Right lung (tissue), 5 donors: ENCODE data around the gene PKLR. TPM values are rescaled to one million over a fixed set of nuclear protein-coding genes. Genes with fewer than 3 reads are reported as not detected.
A peak's percentile ranks its signal among the peaks of the same experiment; 100 is the strongest.

Source experiments
- DNase-seq, 2 donors: peaks; one replicate each; pipeline ENCODE4 v3.0.0-alpha.2; 2013
- polyA plus RNA-seq, 5 donors: library from polyadenylated mRNA; unstranded; fragments of 120-200 nt; gene quantifications; one replicate each; pipeline versions ENCODE4 v1.2.1 to v1.2.3, GENCODE V29; 2013; ENCODE audit warnings: inconsistent platforms in 1 of 5, low replicate concordance in 1 of 5; ENCODE audit not compliant: insufficient read length in 5 of 5, insufficient read depth in 1 of 5

The PKLR gene
- polyA plus RNA-seq, 5 donors: 0.09 to 0.46 TPM; not detected in 3

DNA sequence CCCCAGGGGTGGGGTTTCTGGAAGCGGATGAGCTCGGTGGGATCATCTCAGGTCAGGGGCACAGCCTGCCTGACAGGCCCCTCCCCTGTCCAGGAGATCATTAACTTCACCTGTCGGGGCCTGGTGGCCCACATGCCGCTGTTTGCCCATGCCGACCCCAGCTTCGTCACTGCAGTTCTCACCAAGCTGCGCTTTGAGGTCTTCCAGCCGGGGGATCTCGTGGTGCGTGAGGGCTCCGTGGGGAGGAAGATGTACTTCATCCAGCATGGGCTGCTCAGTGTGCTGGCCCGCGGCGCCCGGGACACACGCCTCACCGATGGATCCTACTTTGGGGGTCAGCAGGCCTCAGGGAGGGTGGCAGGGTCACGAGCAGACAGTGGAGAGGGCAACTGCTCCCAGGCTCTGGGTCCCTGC is 15.6 kb downstream of the PKLR start:
- no peak for DNase-seq

DNA sequence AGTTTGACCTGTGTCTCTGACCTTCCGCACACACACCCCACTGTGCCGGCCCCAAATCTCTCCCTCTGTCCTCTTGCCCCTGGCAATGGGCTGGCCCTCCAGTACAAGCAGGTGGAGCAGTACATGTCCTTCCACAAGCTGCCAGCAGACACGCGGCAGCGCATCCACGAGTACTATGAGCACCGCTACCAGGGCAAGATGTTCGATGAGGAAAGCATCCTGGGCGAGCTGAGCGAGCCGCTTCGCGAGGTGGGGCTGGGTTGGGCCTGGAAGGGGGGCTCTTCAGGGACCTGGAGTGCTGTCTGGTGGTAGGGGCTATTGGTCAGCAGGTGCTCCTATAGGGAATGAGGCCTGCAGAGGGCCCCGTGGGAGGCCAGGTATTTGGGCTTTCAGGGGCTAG is 16.2 kb downstream of the PKLR start:
- DNase-seq: no peak

DNA sequence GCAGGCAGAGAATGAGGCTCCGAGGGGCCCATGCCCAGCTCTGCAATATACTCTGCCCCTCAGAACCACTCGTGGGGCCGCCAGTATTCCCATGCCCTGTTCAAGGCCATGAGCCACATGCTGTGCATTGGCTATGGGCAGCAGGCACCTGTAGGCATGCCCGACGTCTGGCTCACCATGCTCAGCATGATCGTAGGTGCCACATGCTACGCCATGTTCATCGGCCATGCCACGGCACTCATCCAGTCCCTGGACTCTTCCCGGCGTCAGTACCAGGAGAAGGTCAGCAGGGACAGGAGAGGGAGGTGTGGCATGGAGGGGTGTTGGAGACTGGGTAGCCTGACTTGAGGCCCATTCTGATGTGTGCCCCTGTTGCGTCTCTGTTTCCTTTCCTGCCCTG is 16.8 kb downstream of the PKLR start:
- no peak for DNase-seq

DNA sequence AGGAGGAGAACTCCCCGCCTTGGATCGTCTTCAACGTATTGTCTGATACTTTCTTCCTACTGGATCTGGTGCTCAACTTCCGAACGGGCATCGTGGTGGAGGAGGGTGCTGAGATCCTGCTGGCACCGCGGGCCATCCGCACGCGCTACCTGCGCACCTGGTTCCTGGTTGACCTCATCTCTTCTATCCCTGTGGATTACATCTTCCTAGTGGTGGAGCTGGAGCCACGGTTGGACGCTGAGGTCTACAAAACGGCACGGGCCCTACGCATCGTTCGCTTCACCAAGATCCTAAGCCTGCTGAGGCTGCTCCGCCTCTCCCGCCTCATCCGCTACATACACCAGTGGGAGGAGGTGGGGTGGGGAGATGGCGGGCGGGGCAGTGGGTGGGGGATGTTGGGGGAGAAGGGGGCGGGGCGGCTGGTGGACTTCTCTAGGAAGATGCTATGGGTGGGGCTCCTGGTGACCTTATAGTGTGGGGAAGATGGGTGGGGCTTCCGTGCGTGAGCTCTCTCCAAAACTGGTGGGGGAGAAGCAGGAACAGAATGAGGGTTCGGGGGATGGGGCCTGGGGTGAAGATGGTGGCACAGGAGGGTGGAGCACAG is 18.6 kb downstream of the PKLR start:
- DNase-seq: no peak

DNA sequence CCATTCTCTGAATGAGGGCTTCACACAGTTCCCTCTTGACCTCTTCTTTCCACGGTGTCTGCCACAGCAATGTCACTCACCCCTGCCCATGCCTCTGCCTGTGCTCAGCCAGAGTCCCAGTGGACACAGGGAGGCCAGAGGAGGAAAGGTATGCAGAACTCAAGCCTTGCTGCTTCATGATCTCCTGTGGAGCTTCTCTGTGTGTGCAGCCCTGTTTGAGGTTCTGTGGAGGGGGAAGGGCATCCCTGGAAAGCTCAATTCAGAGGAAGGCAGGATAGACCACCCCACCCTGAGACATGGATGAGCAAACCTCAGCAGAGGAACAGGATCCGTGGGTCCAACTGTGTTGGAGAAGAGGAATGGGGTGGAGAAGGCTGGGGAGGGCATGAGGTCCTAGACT is 22.0 kb downstream of the PKLR start:
- DNase-seq: no peak

DNA sequence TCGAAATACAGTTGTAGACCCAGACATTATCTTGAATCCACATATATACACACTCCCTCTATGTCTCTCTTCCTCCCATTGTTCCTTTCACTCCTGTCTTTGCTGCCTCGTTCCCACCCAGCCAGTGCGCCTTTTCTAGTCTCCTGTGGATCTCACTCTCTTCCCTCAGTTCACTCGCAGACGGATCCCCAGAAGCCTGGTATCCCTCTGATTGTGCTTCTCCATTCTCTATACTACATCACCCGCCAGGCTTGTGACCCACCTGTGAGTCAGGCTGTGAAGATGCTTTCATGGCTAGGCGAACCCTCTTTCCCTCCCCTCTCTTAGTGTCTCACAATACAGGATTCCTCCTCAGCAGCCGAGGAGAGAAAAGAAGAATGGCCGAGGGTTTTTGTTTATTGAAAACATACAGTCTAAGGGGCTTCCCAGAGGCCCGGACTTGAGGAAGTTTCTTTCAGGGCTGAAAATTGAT is 22.5 kb downstream of the PKLR start:
- DNase-seq: no peak

DNA sequence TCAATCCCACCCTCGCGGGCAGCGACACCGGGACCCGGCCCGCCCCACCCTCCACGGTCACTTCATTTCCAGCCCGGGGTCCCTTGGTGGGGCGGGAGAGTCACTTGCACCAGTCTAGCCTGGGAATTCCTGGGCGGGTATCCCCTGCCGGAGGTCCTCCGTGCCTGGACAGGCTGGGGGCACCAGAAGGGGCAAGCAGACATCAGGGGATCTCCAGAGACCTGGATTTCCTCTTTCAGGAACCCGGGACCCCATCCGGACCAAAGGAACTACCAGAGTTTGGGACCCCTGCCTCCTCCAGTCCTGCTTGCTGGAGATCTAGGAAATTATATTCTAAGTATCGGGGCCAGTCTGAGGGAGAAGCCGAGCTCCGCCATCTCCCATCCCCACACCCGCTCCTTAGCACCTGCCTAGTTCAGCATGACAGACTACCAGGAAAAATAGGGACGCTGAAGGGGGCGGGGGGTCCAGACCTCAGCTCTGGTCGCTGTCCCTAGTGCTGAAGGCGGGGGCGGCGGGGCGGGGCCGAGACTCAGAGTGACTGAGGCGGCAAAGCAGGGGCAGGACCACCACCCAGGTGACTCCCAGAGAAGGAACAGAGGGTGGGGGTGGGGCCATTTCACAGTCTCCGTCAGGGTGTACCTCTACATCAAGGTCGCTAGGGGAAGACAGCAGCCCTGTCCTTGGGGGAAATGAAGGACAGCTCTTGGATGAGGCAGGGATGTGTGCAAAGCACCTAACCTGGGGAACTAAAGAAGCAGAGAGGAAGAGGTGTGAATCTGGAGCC is 23.1 kb downstream of the PKLR start:
- DNase-seq: peak in 1 of 2 donors; percentile 30

DNA sequence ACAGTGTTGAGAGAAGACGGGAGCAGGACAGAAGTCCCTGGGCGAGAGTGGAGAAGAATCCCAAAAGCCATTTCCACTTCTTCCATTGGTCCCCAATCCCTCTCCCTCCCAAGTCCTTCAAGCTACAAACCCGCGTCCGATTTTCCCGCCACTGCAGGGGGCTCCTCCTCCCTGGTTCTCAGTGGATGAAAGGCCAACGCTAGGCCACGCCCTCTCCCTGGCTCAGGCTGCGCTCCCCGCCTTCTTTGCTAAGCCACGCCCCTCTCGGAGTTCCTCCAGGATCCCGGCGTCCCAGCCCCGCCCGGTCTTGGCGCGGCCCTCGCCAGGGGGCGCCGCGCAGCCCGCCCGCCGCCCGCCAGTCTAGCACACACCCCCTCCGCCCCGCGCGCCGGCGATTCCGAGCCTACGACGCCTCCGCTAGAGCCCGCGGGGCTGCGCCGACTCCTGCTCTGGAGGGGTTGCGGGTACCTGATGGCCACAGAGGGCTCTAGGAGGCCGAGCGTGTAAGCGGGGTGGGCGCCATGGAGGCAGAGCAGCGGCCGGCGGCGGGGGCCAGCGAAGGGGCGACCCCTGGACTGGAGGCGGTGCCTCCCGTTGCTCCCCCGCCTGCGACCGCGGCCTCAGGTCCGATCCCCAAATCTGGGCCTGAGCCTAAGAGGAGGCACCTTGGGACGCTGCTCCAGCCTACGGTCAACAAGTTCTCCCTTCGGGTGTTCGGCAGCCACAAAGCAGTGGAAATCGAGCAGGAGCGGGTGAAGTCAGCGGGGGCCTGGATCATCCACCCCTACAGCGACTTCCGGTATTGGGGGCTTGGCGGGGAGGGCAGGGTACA is 24.0 kb downstream of the PKLR start, which contains the start of gene HCN3:
HCN3 (plus strand) TSS at position 394 of the 832 bp plus-strand sequence; CDS start at position 522, 128 bp downstream.
- peak; percentile 96 to 98 for DNase-seq

DNA sequence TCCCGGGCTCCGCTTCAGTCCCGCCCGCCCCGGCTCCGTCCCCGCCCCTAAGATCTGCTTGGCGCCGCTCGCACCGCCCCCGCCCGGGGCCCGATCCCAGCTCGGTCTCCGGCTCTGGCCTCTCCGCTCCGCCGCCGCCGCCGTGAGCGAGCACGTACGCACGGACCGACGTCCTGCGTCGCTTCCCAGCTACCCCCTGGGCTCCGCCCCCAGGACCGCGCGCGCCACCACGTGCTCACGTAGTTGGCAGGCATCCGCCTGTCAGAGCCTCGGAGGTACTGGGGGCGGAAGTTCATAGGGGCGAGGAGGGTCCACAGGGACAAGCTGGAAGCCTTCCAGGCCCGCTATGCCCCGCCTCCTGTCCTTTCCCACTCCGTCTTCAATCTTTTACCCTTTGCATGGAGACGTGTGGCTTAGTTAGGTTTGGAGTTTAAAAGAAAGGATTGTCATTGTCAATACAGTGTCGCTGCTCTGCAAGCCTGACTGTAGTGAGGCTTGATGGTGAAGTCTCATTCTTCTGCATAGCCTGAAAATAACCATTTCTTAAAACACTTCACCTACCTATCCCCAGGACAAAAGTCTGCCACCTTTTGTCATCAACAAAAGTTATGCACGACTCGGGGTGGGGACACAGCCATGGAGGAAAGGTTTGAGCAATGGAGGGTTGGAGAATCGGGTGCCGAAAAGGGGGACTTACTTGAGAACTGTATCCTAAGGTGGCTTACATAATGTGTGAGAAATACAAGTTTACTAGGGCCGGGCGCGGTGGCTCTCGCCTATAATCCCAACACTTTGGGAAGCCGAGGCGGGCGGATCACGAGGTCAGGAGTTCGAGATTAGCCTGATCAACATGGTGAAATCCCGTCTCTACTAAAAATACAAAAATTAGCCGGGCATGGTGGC is 27.6 kb downstream of the PKLR start, which contains the start of gene CLK2:
CLK2 (minus strand) TSS at position 162 of the 903 bp plus-strand sequence. CDS start 2,527 bp downstream, outside the sequence.
- peak; percentile 96 for DNase-seq

DNA sequence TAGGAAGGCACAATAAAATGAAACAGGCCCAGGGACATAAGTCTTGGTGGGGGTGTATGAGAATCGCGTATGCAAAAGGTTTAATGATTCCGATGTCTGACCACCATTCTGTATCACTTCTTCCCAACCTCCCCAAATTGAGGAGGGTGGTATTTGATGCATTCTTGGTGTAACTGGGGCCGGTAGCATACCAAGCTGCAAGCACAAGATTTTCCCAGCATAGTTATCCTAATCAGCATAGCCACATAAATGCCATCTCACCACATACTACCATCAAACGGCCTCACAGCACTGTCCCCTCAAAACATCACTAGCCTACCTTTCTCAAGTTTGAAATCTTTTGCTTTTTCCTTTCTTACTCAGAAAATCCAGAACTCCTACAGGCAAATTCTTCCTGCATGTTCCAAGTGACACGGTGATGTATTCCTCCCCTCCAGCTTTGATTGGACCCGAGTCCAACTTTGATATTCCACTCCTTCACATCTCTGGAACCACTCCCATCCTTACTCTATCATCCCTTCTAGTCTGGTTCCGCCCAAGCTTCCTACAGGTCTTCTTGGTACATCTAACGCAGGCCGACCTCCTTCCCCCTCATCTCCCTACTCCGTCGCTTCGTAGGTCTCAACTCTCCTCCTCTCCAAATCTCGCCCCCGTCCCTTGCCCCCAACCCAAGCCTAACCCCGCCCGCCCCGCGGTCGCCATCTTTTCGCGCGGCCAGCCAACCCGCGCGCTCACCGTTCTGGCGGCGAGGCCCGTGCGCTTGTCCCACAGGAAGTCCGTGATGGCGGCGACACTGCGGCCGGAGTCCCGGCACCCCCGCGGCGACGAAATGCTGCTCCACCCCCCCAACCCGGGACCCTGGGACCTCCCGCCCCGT is 28.5 kb downstream of the PKLR start:
- DNase-seq: peak in 1 of 2 donors; percentile 10

DNA sequence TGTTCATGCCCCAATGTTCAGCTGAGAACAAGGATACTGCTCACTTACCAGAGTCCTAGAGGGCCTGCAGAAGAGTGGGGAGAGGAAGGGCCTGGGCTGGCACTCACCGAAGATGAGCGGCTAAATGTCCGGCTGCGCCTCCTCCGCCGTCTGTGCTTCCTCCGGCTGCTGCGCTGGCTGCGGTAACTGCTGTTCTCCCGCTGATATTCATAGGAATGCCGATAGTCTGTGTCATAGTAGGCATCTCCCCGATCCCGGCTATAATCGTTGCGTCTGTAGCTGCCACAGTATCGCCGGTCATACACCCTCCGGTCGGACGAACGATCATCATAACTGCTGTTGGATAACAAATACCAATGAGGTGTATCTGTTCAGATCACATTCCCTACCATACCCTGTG is 31.9 kb downstream of the PKLR start:
- DNase-seq: no peak

DNA sequence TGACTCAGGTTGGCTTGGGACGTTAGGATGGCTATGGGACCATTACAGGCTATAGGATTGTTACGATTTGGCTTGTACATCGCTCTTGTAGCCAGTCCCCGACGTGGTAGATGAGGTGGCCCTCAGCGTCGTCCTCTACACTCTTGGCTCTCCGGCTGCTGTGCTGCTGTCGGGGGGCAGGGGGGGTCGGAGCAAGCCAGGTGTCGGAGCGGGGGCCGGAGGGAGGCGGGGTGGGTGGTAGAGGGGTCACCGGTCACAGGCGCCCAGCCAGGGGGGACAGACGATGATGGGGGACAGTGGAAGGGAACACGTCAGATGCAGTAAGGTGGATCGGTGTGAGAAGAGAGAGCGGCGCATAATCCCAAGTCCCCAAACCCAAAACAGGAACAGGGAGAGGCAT is 32.6 kb downstream of the PKLR start:
- no peak for DNase-seq

DNA sequence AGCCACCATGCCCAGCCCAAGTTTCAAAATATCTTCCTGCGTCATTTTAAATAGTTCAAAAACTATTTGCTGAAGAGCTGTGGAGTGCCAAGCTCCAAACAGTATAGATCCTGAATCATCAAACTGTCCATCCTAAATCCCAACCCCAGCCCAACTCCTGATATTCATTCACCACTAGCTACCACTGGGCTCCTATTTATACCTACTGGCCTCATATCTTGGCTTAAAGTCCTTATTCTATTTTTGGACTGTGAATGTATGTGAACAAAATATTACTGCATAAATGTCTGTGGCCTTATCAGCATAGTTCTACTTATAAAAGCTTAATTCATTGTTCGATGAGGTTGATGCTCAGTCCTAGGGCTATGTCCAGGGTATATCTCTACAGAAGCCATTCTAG is 33.9 kb downstream of the PKLR start:
- DNase-seq: no peak

DNA sequence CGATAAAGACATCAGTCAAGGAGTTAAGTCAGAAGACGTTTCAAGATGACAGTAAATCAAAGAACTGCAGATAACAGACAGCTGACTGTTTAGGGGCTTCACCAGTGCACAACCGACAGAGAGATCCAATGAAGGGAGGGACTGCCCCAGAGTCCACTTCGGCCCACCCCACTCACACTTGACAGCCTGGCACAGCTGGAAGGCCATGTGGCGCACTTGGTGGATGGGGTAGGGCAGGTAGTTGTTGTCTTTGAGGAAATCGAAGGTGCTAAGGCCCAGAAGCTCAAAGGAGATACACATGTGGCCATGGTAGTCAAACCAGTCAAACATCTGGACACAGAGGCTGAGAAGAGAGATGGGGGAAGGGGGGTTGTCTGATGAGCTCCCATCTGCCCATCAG is 34.7 kb downstream of the PKLR start:
- no peak for DNase-seq

DNA sequence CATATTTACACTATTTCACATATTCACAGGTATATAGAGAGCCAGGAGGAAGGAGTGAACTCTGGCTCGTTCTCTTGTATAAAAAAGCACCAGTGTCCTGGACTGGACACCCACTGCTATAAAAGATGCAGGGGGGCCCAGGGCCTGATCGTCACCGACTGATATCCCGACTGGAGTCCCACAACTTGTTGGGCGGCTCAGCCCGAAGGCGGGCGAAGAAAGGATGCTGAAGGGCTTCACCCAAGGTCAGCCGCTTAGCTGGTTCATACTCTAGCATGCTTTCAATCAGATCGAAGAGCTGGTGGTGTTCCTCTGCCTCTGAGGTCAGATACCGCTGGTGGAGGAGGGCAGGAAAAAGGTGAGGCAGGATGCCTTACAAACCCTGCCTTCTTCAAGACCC is 38.2 kb downstream of the PKLR start:
- no peak for DNase-seq

DNA sequence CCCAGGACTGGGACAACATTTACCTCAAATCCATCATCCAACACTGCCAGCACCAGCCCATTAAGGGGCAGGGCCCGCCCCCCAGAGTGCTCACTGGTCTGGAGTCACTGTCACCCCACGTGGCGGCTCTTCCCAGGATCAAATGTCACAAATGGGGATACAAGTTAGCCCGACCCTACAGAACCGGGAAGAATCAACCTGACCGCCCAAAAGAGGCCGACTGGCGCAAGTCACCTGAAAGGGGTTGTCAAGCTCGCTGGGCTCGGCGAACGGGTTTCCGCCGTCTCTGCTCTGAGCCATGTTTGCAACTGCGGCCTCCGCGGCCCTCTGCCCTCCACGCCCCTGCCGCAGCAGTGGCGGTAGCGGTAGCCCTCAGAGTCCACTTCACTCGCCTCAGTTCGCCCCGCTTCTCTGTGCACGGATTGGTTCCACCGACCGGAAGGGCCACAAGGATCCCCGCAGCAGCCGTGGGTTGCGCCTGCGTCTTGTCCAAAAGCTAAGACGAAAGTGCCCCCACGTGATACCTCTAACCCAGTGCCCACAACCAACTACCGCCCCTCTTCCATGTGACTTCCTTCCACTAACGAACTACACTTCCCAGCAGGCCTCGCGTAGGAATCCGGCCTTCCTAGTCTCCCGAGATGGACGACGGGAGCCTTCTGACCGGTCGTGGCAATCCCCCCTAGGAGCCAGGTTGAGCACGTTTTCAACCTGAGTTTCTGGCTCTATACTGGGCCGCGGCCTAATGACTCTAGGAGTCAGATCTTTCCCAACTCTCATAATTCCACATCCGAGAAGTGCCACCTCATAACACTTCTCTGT is 39.2 kb downstream of the PKLR start, which contains the start of gene SCAMP3:
SCAMP3 (minus strand) TSS at position 509 of the 822 bp plus-strand sequence; CDS start at position 300, 209 bp downstream.
- DNase-seq: peak; percentile 91 to 94

DNA sequence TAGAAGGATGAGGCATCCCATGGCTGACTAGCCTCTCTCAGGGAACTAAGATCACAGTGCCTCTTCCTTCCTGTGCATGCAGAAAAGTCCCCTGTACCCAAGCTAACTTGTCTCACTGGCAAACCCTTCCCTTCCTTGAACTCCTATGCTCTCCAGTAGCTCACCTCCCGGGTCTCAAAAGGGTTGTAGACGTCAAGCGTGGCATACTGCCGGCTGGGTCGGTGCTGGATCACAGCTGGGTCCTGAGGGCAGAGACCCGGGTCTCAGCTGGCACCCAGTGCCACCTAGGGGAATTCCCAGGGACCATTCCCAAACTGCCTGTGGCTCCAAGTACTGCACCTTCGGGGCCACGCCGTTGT is 39.8 kb downstream of the PKLR start:
- no peak for DNase-seq

DNA sequence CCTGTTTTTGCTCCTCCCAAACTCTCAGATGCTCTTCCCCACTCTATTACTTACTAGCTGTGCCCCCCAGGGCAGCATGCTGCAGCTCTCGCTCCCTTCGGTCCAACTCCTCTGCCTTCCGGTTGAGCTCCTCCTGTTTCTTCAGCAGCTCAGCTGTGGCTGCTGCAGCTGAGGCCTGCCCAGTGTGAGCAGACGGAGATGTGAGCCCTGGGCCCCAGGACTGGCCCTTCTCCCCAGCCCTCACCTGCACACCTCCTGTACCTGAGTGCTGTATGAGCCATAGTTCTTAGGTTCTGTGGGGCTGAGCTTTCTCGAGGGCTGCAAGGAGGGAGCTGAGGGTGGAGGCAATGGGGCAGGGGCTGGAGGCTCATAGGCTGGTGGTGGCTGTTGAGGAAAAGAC is 41.0 kb downstream of the PKLR start:
- DNase-seq: no peak
